ENCODE data around the gene FSTL3.
A peak's percentile ranks its signal among the peaks of the same experiment; 100 is the strongest.

Gene FSTL3

DNA sequence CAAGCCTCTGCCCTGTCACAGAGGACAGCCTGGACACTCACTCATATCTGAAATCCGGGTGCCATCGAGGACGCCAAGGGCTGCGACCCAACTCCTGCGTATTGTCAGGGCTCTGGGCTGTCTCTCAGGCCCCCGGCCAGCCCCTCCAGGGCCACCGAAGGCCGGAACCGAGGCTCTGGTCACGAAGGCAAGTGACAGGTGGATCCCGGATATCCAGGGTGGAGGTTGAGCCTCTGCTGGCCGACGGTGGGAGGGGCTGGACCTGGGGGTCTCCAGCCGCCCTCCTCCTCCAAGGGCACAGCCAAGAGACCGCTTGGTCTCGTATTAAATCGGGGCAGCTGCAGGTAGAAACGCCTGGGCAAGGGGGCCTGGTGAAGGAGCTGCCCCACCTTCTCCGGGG, 18.6 kb upstream of the FSTL3 start:
- Histone ChIP-seq H3K27me3 (ENCODE audit: insufficient read depth, poor library complexity, severe bottlenecking) (no peaks in the 10 kb centered on the region), H3K36me3 (ENCODE audit: low read depth) (peaks cover 54% of the 10 kb centered on the region), H3K27ac (ENCODE audit: poor library complexity, severe bottlenecking) (no peak overlapping the region), H3K9me3 (ENCODE audit: severe bottlenecking) (no peaks in the 10 kb centered on the region), H3K4me1 (ENCODE audit: insufficient read depth, poor library complexity, severe bottlenecking) (peaks cover 18% of the 10 kb centered on the region), H3K4me3 (ENCODE audit: severe bottlenecking) (no peak overlapping the region)
- no peak for ATAC-seq (ENCODE audit: low read depth)
- DNase-seq (ENCODE audit: low spot score): no peak
- TF ChIP-seq, protein P1, sequence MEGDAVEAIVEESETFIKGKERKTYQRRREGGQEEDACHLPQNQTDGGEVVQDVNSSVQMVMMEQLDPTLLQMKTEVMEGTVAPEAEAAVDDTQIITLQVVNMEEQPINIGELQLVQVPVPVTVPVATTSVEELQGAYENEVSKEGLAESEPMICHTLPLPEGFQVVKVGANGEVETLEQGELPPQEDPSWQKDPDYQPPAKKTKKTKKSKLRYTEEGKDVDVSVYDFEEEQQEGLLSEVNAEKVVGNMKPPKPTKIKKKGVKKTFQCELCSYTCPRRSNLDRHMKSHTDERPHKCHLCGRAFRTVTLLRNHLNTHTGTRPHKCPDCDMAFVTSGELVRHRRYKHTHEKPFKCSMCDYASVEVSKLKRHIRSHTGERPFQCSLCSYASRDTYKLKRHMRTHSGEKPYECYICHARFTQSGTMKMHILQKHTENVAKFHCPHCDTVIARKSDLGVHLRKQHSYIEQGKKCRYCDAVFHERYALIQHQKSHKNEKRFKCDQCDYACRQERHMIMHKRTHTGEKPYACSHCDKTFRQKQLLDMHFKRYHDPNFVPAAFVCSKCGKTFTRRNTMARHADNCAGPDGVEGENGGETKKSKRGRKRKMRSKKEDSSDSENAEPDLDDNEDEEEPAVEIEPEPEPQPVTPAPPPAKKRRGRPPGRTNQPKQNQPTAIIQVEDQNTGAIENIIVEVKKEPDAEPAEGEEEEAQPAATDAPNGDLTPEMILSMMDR (IDR thresholded peaks at IDR 0.05; ENCODE audit: poor library complexity, severe bottlenecking): no peak

DNA sequence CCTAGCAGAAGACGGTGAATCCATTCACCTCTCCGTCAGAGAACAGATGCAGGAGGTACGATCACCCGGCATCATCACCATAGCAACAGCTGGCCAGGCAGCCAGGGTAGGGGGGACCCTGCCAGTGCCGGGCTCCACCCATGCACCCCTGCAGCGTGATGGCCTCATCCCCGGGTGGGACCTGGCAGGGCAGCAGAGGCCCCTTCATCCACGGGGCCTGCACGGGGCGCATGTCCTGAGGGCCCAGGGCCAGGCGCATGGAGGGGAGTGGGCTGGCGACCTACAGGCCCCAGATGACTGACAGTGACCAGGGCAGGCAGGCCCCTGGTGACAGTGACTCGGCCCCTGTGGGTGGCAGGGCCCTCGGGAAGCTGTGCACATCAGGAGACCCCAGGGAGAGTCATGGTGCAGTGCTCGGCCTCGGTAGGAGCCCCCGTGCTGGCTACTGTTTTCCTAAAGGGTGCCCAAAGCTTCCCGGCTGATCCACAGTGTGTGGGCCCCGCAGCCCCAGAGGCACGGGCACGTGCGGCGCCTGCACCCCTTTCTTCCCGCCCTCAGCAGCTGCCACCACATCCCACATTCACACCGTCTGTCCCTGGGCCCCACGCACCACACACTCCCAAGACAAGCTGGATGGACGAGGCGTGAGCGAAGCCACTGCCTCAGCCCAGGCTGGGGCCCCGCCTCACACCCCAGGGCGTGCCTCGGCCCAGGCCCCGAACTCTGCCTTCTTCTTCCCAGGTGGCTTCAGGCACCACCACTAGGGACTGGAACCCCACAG, 17.9 kb upstream of the FSTL3 start:
- Histone ChIP-seq H3K4me1 (ENCODE audit: insufficient read depth, poor library complexity, severe bottlenecking) (peaks cover 18% of the 10 kb centered on the region), H3K4me3 (ENCODE audit: severe bottlenecking) (no peak overlapping the region), H3K36me3 (ENCODE audit: low read depth) (peaks cover 48% of the 10 kb centered on the region), H3K27me3 (ENCODE audit: insufficient read depth, poor library complexity, severe bottlenecking) (no peaks in the 10 kb centered on the region), H3K27ac (ENCODE audit: poor library complexity, severe bottlenecking) (peak overlapping the region; percentile 86), H3K9me3 (ENCODE audit: severe bottlenecking) (no peaks in the 10 kb centered on the region)
- DNase-seq (ENCODE audit: low spot score) (no peak), ATAC-seq (ENCODE audit: low read depth) (no peak)
- TF ChIP-seq, protein P1 (IDR thresholded peaks at IDR 0.05; ENCODE audit: poor library complexity, severe bottlenecking): no peak

DNA sequence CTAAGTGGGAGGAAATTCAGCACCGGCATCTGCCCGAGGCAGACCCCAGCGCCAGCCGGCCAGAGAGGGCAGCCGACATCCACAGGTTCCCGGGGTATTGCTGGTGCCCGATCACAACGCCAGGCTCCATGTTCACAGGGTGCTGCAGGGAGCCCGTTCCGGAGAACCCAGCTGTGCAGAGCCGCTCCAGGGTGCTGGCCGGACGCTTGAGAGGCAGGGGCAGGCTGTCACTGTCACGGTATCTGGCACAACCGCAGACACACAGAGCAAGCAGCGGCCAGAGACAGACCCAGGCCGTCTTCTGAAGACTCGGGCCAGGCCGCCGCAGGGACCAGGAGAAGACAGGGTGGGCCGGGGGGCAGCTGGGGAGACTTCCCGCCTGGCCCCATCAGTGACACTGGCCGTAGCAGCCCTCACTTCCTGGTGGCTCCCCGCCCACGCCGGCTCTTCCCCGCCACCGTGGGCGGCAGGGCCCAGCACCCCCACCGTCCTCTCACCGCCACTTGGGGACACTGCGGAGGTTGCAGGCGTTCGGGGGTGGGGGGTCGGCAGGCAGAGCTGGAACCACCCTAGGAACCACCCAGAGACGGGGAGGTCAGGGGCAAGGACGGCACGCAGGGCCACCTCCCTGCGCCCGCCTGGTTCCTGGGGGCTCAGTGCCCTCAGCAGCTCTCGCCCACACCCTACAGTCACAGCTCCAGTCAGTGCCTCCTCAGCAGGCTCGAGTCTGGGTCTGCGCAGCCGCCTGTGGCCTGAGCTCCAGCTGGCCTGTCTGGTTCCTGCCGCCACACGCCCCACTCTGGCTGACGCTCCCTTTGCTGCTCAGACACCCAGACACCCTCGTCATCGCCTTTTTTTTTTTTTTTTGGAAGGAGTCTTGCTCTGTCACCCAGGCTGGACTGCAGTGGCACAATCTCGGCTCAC, 17.0 kb upstream of the FSTL3 start:
- Histone ChIP-seq H3K36me3 (ENCODE audit: low read depth) (peaks cover 43% of the 10 kb centered on the region), H3K9me3 (ENCODE audit: severe bottlenecking) (no peaks in the 10 kb centered on the region), H3K4me1 (ENCODE audit: insufficient read depth, poor library complexity, severe bottlenecking) (peaks cover 18% of the 10 kb centered on the region), H3K4me3 (ENCODE audit: severe bottlenecking) (no peak overlapping the region), H3K27ac (ENCODE audit: poor library complexity, severe bottlenecking) (peak overlapping the region; percentile 86), H3K27me3 (ENCODE audit: insufficient read depth, poor library complexity, severe bottlenecking) (no peaks in the 10 kb centered on the region)
- DNase-seq (ENCODE audit: low spot score): no peak
- ATAC-seq (ENCODE audit: low read depth): peak; percentile 70
- TF ChIP-seq, protein P1 (IDR thresholded peaks at IDR 0.05; ENCODE audit: poor library complexity, severe bottlenecking): no peak

DNA sequence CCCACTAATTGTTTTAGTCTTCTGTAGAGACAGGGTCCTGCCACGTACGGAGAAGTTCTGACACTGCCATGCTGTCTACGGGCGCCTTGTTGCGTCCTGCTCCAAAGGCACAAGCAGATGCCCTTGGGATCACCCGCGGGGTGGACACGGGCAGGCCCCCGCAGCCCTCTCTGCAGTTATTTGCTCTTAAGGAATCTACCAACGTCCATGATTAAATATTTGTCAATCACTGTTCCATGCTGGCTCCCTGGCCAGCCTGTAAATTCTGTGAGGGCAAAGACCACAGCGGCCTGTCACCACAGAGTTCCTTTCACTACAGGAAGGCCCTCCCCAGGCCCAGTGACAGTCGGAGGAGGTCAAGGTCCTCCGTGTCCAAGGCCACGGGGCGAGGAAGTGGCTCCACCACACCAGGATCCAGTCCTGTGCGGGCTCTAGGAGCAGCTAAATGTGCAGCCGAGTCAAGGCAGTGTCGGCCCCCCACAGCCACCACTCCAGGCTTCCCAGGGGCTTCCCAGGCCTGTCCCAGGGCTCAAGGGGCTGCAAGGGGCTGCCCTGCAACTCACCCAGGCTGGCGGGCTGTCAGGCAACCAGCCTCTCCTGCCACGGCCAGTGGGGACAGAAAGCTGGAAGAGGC, 15.3 kb upstream of the FSTL3 start:
- H3K27ac ChIP-seq (ENCODE audit: poor library complexity, severe bottlenecking): peak overlapping the region; percentile 86
- peak overlapping the region; percentile 99 for H3K4me3 ChIP-seq (ENCODE audit: severe bottlenecking)
- DNase-seq (ENCODE audit: low spot score) (no peak), ATAC-seq (ENCODE audit: low read depth) (no peak)
- peaks cover 32% of the 10 kb centered on the region for H3K36me3 ChIP-seq (ENCODE audit: low read depth)
- no peaks in the 10 kb centered on the region for H3K27me3 ChIP-seq (ENCODE audit: insufficient read depth, poor library complexity, severe bottlenecking)
- TF ChIP-seq, protein P1 (IDR thresholded peaks at IDR 0.05; ENCODE audit: poor library complexity, severe bottlenecking): no peak
- no peaks in the 10 kb centered on the region for H3K9me3 ChIP-seq (ENCODE audit: severe bottlenecking)
- peaks cover 18% of the 10 kb centered on the region for H3K4me1 ChIP-seq (ENCODE audit: insufficient read depth, poor library complexity, severe bottlenecking)
